Measurements from ENCODE around the gene PNPLA7.
A peak's percentile ranks its signal among the peaks of the same experiment; 100 is the strongest.
"Not testable (repeated sequence)": the region's sequence is repeated elsewhere in the genome, so short reads cannot be mapped to it uniquely, and the experiment has no call there.

Gene PNPLA7

DNA sequence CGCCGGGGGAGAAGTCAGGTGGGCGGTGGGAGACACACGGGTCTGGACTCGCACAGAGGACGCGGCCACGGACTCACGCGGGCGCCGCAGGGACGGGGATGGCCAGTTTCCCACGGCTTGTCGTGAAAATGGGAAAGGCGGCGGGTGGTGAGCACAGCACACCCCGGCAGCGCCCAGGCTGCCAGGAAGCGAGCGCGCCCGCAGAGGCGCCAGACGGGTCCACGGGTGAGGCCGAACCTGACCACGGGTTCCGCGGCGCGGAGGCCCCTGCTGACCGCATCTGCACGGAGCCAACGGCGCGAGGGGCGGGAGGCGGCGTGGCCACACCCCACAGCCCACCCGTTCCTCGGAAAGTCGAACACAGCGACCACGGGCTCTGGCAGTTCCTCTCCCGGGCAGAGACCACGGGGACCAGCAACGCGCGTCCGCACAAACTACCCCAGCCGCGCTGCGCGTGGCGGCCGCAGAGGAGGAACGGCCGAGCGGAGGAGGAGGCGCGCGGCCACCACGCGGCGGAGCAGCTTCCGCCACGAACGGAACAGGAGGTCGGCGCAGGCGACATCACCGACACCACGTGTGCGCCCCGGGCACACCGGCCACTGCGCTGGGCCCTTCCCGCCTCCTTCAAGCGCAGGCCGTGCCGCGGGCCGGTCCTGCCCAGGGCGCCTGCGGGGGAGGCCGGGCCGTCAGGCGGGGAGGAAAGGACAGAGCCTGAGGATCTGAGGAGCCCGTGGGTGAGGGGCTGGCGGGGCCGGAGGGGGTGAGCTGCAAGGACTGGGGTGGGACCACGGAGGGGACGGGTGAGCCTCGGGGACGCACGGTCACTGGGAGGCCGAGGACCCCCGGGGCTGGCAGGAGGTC is 132.8 kb downstream of the PNPLA7 start:
- no peak for DNase-seq (ENCODE audit: low read depth)

DNA sequence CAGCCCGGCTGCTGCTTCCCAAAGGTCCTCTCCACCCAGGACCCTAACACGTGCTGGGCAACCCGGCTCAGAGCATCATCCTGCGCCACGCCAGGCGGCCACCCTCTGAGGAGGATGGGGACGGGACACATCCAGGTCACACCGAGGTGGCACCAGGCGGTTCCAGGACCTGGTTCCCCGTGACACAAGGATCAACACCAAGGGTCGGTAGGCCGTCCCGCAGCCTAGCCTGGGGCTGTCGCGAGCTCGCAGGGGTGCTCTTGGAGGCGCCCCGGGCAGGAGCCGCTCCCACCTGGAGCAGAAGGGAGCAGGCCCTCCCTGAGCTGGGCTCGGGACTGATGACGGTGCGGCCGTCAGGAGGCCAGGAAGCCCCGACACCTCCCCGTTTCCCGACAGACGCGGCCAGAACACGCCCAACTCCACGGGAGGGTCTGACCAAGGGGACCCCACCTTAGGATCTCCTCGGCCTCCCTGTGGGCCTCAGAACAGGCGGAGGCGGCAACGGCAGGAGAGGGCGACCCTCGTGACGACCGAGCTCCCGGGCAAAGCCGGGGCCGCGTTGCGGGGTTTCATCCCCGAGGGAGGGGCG is 133.5 kb downstream of the PNPLA7 start:
- DNase-seq (ENCODE audit: low read depth), result no peak

DNA sequence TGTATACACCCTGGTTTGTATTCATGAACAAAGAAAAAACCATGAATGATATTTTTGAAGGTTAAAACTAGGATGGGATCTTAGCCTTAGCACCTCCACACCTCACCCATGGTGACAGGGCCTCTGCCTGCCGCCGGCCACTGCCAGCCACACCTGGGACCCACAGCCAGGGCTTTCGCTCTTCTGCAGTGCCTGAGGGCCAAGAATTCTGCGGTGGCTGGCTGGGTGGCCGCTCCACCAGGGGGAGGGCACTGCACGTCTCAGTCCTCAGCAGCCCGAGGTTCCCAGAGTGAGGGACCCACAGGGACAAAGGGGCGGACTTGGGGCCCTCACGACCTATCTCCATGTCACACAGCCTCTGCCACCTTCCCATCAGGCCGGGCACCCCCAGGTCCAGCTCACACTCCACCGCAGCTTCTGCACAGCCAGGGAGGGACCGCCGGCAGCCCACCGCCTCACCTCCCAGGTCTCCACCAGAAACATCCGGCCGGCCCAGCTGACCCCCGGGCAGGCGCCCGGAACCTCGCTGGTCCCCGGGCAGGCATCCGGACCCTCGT is 134.1 kb downstream of the PNPLA7 start:
- DNase-seq (ENCODE audit: low read depth), result no peak

DNA sequence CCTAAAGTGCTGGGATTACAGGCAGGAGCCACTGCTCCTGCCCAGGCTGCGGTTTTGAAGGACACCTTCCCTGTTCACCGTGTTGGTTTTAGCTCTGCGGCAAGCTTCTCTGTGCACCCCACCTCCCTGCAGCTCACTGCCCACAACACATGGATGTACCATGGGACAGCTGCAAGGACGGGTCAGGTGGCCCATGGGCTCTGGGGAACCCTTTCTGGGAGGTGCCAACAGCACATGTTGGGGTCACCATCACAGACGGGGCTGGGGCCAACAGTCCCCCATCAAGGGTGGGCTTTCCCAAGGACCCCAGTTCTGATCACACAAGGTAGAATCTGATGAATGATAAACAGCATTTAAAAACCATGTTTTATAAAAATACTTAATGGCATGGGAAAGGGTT is 134.8 kb downstream of the PNPLA7 start:
- no peak for DNase-seq (ENCODE audit: low read depth)

DNA sequence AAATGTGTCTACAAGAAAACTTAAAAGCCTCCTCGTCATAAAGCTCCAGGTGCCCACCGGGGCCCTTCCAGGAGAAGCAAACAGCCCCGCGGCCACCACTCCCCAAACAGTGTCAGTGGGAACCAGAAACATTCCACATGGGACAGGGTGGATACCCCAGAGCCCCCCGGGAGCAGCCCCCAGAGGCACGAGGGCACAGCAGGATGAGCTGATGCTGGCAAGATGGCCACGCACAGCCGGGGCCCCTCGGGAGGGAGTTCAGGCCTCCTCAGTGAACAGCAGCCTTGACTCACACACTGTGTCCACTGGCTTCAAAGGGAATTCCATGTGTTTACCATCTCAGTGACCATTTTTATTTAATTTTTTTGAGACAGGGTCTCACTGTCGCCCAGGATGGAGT is 137.8 kb downstream of the PNPLA7 start:
- no peak for DNase-seq (ENCODE audit: low read depth)

DNA sequence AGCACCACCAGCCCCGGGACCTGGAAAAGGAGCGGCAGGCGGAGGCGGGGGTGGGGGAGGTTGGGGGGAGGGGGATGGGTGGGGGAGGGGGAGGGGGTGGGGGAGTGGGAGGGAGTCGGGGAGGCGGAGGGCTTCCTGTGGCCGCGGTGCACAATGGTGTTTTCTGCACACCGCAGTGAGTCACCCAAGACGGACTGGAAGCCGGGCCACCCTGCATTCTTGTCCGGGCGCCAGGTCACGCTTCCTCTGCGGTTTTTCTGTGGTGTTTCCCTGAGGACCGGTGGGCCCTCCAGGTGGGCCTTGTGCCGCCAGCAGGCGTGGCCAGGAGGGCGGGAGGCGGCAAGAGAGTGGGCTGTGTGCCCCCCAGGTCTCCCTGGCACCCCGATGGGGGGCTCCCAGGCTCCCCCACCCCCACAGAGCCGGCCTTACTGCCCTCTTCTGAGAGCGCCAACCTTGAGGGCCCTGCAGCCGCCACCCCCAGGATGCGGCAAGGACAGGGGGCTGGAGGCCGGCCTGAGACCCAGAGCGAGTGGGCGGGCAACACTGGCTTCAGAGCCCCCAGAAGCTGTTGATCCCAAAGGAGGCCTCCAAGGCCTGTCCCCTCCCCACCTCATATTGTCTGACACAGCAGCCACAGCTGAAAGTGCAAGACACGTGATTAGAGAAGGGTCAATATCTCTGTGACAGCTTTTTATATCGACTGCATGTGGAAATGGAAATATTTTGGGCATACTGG is 138.4 kb downstream of the PNPLA7 start:
- peak; percentile 50 for DNase-seq (ENCODE audit: low read depth)

DNA sequence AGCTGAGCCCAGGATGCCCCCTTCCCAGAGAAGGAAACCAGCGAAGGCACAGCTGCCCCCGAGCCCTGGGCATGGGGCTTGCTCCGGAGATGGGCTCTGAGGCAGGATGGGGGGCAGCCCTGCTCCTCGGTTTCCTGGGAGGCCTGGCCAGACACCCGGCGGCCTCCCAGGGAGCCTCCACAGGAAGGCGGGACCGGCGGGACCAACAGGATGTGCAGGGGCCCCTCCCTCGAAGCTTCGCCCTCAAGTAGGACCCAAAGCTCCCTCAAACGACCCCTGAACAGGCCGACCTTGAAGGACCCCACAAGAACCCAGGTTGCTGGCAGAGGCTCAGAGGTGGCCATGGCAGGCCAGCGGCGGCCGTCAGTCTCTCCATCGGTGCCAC is 138.9 kb downstream of the PNPLA7 start:
- no peak for DNase-seq (ENCODE audit: low read depth)

DNA sequence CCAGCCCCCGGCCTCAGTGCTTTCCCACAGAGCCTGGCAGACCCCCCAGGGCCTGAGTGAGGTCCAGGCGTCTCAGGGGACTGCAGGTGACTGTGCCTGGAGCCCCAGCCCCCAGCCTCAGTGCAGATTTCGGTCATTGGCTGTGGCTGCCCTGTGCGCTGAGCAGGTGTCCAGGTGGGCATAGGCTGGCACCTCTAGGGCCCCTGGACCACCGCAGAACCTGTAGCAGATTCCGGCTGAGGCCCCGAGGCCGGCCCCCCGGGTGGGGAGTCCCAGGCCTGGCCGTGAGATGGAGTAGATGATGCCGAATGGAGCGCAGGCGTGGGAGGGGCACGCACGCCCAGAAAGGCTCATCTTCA is 139.3 kb downstream of the PNPLA7 start:
- DNase-seq (ENCODE audit: low read depth), result no peak

DNA sequence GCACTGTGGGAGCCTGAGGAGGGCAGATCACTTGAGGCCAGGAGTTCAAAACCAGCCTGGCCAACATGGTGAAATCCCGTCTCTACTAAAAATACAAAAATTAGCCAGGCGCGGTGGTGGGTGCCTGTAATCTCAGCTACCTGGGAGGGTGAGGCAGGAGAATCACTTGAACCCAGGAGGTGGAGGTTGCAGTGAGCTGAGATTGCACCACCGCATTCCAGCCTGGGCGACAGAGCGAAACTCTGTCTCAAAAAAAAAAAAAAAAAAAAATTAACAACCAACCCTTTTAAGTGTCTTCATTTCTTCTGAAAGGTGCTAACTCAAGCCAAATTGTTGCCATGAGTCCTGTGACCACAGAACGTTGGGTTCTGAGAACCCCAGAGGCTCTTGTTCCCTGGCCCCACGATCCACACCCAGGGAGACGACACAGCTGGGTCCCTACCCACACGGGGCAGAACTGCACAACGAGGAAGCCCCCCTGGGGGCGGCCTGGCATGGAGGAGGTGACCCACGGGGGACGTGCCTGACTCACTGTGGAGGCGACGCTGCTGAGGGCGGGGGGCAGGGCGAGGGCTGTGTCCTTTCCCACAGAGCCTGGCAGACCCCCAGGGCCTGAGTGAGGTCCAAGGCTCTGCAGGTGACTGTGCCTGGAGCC is 139.8 kb downstream of the PNPLA7 start:
- not testable (repeated sequence) for DNase-seq (ENCODE audit: low read depth)

All from GM04504 (cell line).